HCT116 (cell line): ENCODE data around the gene DUS4L. TPM values are rescaled to one million over a fixed set of nuclear protein-coding genes. Genes with fewer than 3 reads are reported as not detected.

ENCODE experiments used
- ATAC-seq: fragments of 200-7000 bp; cut with Tn5 transposase; 2 replicates; pipeline ENCODE4 v1.9.1; 2020; ENCODE audit warnings: mild to moderate bottlenecking, moderate library complexity
- BruUV-seq: library from RNA; stranded (reverse); fragments of 400-500 nt; replicated peaks from 2 replicates; lab custom pipeline; 2021; lab: Mats Ljungman, UMichigan
- CTCF ChIA-PET: fragments of 300-600 bp; sonication (Branson Sonifier 250); formaldehyde crosslinking; loops from one replicate; lab custom pipeline; 2021; ENCODE audit warnings: antibody characterized with exemption; lab: Charles Lee
- POLR2A ChIA-PET: fragments of 300-600, 350-600 bp; sonication (Branson Sonifier 250); formaldehyde crosslinking; loops from one replicate; lab custom pipeline; 2021; ENCODE audit warnings: antibody characterized with exemption; lab: Charles Lee
- RAD21 ChIA-PET, 2 experiments: fragments of 300-600 bp; sonication (Branson Sonifier 250); formaldehyde crosslinking; loops; one replicate each; lab custom pipeline; 2023; ENCODE audit warnings: low total read pairs in 2 of 2; ENCODE audit not compliant: uncharacterized antibody in 2 of 2, unreplicated experiment in 2 of 2, low non-redundant PET in 1 of 2; lab: Charles Lee
- DNase-seq: peaks from one replicate; pipeline ENCODE4 v3.0.0-alpha.2; 2010; ENCODE audit warnings: low read depth, low spot score
- H2AFZ ChIP-seq: fragments of 200-600 bp; shearing (Covaris generic), sonication (generic); 2 replicates; pipeline ENCODE4 v1.6.1; 2017; ENCODE audit warnings: low read depth, mixed run types, mixed read lengths, antibody characterized with exemption, low read length; ENCODE audit not compliant: poor library complexity, severe bottlenecking
- H3K27ac ChIP-seq: 2 replicates; pipeline ENCODE4 v1.5.1; 2012; ENCODE audit warnings: low read depth, low read length
- H3K27me3 ChIP-seq: fragments of 200-600 bp; sonication (generic); 2 replicates; pipeline ENCODE4 v1.6.1; 2016; ENCODE audit warnings: mixed run types, low read length, mixed read lengths; ENCODE audit not compliant: insufficient read depth
- H3K36me3 ChIP-seq, 2 experiments: fragments of 200-500 bp in 1 of 2; fragments of 200-600 bp in 1 of 2; sonication (Bioruptor generic) in 1 of 2; sonication (generic) in 1 of 2; 2 replicates each; pipeline versions ENCODE4 v1.5.1 to v1.6.1; 2014 to 2016; ENCODE audit warnings: low read length in 2 of 2, inconsistent platforms in 1 of 2, mixed read lengths in 1 of 2, mixed run types in 1 of 2; ENCODE audit not compliant: insufficient read depth in 2 of 2, control insufficient read depth in 1 of 2
- H3K4me1 ChIP-seq, 2 experiments: fragments of 200-600 bp in 1 of 2; sonication (generic) in 1 of 2; 2 replicates each; pipeline versions ENCODE4 v1.5.1 to v1.6.1; 2012 to 2017; ENCODE audit warnings: low read length in 2 of 2, inconsistent platforms in 1 of 2, mild to moderate bottlenecking in 1 of 2, mixed read lengths in 1 of 2, mixed run types in 1 of 2, moderate library complexity in 1 of 2; ENCODE audit not compliant: insufficient read depth in 2 of 2, control insufficient read depth in 1 of 2
- H3K4me2 ChIP-seq: fragments of 200-600 bp; sonication (generic); 2 replicates; pipeline ENCODE4 v1.6.1; 2017; ENCODE audit warnings: mixed run types, low read length, mixed read lengths
- H3K4me3 ChIP-seq, 2 experiments: fragments of 200-600 bp in 1 of 2; sonication (generic) in 1 of 2; replicated peaks in 1 of 2; 2 replicates each; pipeline ENCODE4 v1.5.1; 2011 to 2016; ENCODE audit warnings: low read length in 2 of 2, control low read depth in 1 of 2, low read depth in 1 of 2, mild to moderate bottlenecking in 1 of 2, mixed read lengths in 1 of 2, mixed run types in 1 of 2
- H3K79me2 ChIP-seq: fragments of 200-600 bp; sonication (generic); 2 replicates; pipeline ENCODE4 v1.6.1; 2017; ENCODE audit warnings: mild to moderate bottlenecking, mixed run types, low read length, moderate library complexity, mixed read lengths; ENCODE audit not compliant: insufficient read depth
- H3K9ac ChIP-seq: fragments of 200-600 bp; sonication (generic); 2 replicates; pipeline ENCODE4 v1.6.1; 2016; ENCODE audit warnings: low read length, mixed read lengths
- H3K9me2 ChIP-seq: fragments of 200-600 bp; sonication (generic), shearing (Covaris generic); 2 replicates; pipeline ENCODE4 v1.6.1; 2017; ENCODE audit warnings: mixed run types, mild to moderate bottlenecking, moderate library complexity; ENCODE audit not compliant: insufficient read depth
- H3K9me3 ChIP-seq, 2 experiments: fragments of 200-500 bp in 1 of 2; fragments of 200-600 bp in 1 of 2; sonication (Bioruptor generic) in 1 of 2; sonication (generic) in 1 of 2; 2 replicates each; pipeline ENCODE4 v1.6.1; 2014 to 2017; ENCODE audit warnings: low read length in 2 of 2, mixed read lengths in 2 of 2, inconsistent platforms in 1 of 2, low read depth in 1 of 2, mild to moderate bottlenecking in 1 of 2, mixed run types in 1 of 2, moderate library complexity in 1 of 2; ENCODE audit not compliant: control insufficient read depth in 1 of 2, insufficient read depth in 1 of 2
- H4K20me1 ChIP-seq: fragments of 200-600 bp; sonication (generic), shearing (Covaris generic); 2 replicates; pipeline ENCODE4 v1.6.1; 2017; ENCODE audit warnings: mixed run types, mild to moderate bottlenecking, moderate library complexity; ENCODE audit not compliant: insufficient read depth
- CBX3 ChIP-seq: IDR thresholded peaks from 2 replicates; pipeline ENCODE4 v1.6.1; 2012; ENCODE audit warnings: low read depth
- EZH2 ChIP-seq: fragments of 200-600 bp; sonication (generic); IDR thresholded peaks from 2 replicates; pipeline ENCODE4 v1.6.1; 2017; ENCODE audit warnings: antibody characterized with exemption, mixed run types
- FOSL1 ChIP-seq: IDR thresholded peaks from 2 replicates; pipeline ENCODE4 v1.6.1; 2012; ENCODE audit warnings: low read depth
- POLR2A ChIP-seq: IDR thresholded peaks from 2 replicates; pipeline ENCODE4 v1.7.0; 2011; ENCODE audit warnings: borderline replicate concordance; ENCODE audit not compliant: insufficient read depth, insufficient read length; ENCODE audit errors: extremely low read depth
- RAD21 ChIP-seq: IDR thresholded peaks from 2 replicates; pipeline ENCODE4 v1.6.1; 2012; ENCODE audit warnings: low read depth, mild to moderate bottlenecking
- REST ChIP-seq: IDR thresholded peaks from 2 replicates; pipeline ENCODE4 v1.6.1; 2012; ENCODE audit warnings: low read depth
- SRF ChIP-seq: IDR thresholded peaks from 2 replicates; pipeline ENCODE4 v1.6.1; 2012; ENCODE audit warnings: low read depth
- YY1 ChIP-seq: IDR thresholded peaks from 2 replicates; pipeline ENCODE4 v1.6.1; 2011; ENCODE audit warnings: low read length, low read depth, moderate library complexity, mild to moderate bottlenecking; ENCODE audit not compliant: insufficient replicate concordance; ENCODE audit errors: extremely low read depth
- ZFX ChIP-seq: fragments of 450-650 bp; IDR thresholded peaks from 2 replicates; pipeline ENCODE4 v1.6.1; 2017
- ZNF274 ChIP-seq: fragments of 200-500 bp; sonication (Bioruptor generic); IDR thresholded peaks from 2 replicates; pipeline ENCODE4 v1.6.1; 2014; ENCODE audit warnings: mild to moderate bottlenecking, low read depth, low read length, inconsistent platforms
- intact Hi-C: fragments of 100-400 bp; cut with micrococcal nuclease; formaldehyde crosslinking; loops from 2 replicates; pipeline ENCODE4 v1.10.0; 2022
- total RNA-seq: library from RNA; stranded (reverse); gene quantifications from one replicate; pipeline ENCODE4 v1.2.1, GENCODE V29; 2021; ENCODE audit not compliant: unreplicated experiment
- TF ChIP-seq, protein P1 (sequence below): IDR thresholded peaks from 2 replicates; pipeline ENCODE4 v1.6.1; 2012
- TF ChIP-seq, protein P2 (sequence below), 3 experiments: fragments of 200-600 bp in 1 of 3; sonication (generic) in 1 of 3; IDR thresholded peaks in 2 of 3; conservative IDR thresholded peaks in 1 of 3; 2 replicates each; pipeline ENCODE4 v1.5.1; 2012 to 2017; ENCODE audit warnings: low read depth in 2 of 3, low read length in 2 of 3, antibody characterized with exemption in 1 of 3, borderline replicate concordance in 1 of 3, control low read depth in 1 of 3, mild to moderate bottlenecking in 1 of 3, mixed read lengths in 1 of 3, mixed run types in 1 of 3, moderate library complexity in 1 of 3; ENCODE audit not compliant: insufficient read depth in 1 of 3

The DUS4L gene
- total RNA-seq, 1 experiment from 2014 or later = 12.6 TPM

DNA sequence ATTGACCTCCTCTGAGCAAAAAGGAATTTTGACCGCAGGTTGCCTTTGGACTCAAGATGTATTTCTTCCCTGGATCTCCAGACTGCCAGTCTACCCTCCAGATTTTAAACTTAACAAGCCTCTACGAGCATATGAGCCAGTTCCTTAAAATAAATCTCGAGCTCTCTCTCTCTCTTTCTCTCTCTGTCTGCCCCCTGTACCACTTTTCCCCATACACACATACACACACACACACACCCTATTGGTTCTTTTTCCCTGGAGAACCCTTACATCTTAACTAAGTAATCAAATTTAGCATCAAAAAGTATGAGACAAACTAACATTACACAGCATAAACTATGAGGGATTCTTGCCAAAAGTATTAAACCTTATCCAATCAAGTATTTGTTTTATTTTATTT lies 27.6 kb downstream of the DUS4L start:
- no peaks in the 10 kb centered on the region for H3K27me3 ChIP-seq
- no peaks in the 10 kb centered on the region for H3K9me3 ChIP-seq
- no peak overlapping the region for H3K9ac ChIP-seq
- POLR2A ChIA-PET = no interaction called here
- no peaks in the 10 kb centered on the region for H4K20me1 ChIP-seq
- ATAC-seq = no peak
- H3K79me2 ChIP-seq = peaks cover 6% of the 10 kb centered on the region; the same call in 1 of the 2 replicates
- H3K4me1 ChIP-seq = no peaks in the 10 kb centered on the region
- DNase-seq = no peak
- no peak overlapping the region for H3K4me2 ChIP-seq
- CTCF ChIA-PET = no interaction called here
- no peak overlapping the region for H2AFZ ChIP-seq
- TF ChIP-seq SRF = no peak
- TF ChIP-seq, protein P1, sequence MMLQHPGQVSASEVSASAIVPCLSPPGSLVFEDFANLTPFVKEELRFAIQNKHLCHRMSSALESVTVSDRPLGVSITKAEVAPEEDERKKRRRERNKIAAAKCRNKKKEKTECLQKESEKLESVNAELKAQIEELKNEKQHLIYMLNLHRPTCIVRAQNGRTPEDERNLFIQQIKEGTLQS = no peak
- no peak for TF ChIP-seq RAD21
- TF ChIP-seq REST = no peak
- TF ChIP-seq EZH2 = no peak
- no peak for TF ChIP-seq FOSL1
- TF ChIP-seq ZNF274 = no peak
- TF ChIP-seq, protein P2, sequence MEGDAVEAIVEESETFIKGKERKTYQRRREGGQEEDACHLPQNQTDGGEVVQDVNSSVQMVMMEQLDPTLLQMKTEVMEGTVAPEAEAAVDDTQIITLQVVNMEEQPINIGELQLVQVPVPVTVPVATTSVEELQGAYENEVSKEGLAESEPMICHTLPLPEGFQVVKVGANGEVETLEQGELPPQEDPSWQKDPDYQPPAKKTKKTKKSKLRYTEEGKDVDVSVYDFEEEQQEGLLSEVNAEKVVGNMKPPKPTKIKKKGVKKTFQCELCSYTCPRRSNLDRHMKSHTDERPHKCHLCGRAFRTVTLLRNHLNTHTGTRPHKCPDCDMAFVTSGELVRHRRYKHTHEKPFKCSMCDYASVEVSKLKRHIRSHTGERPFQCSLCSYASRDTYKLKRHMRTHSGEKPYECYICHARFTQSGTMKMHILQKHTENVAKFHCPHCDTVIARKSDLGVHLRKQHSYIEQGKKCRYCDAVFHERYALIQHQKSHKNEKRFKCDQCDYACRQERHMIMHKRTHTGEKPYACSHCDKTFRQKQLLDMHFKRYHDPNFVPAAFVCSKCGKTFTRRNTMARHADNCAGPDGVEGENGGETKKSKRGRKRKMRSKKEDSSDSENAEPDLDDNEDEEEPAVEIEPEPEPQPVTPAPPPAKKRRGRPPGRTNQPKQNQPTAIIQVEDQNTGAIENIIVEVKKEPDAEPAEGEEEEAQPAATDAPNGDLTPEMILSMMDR (IDR thresholded peaks at IDR 0.05 in 2 of 3, conservative IDR thresholded peaks at IDR 0.05 in 1 of 3; ENCODE audit: borderline replicate concordance in 1 of 3, insufficient read depth in 1 of 3, low read depth in 2 of 3, low read length in 2 of 3) = no peak
- TF ChIP-seq POLR2A = no peak
- TF ChIP-seq YY1 = no peak
- TF ChIP-seq CBX3 = no peak
- TF ChIP-seq ZFX = no peak
- TF ChIP-seq, all 23 proteins: peak for 0
- H3K4me3 ChIP-seq = no peak overlapping the region
- intact Hi-C loops = loop anchor here (10.0 kb wide), 1 partner anchor 337 kb away; no protein-coding TSS in a partner anchor
- H3K9me2 ChIP-seq = no peaks in the 10 kb centered on the region
- no TSS peak for BruUV-seq
- no peak overlapping the region for H3K27ac ChIP-seq
- RAD21 ChIA-PET = no interaction called here
- peaks cover 0 to 16% of the 10 kb centered on the region in 2 experiments; a peak in 1 of 4 replicates for H3K36me3 ChIP-seq
